Right cardiac atrium (tissue), 5 donors: ENCODE results near the gene CREG2. TPM values are rescaled to one million over a fixed set of nuclear protein-coding genes. Genes with fewer than 3 reads are reported as not detected.

Source experiments
- ATAC-seq, 2 donors: fragments of 200-7000 bp; cut with Tn5 transposase; one replicate each; pipeline versions ENCODE4 v1.8.0 to v1.9.1; 2020; ENCODE audit warnings: moderate library complexity in 2 of 2, mild to moderate bottlenecking in 1 of 2
- DNase-seq, 3 donors: peaks; one replicate each; pipeline ENCODE4 v3.0.0-alpha.2; 2020
- H3K27ac ChIP-seq: one replicate; pipeline ENCODE4 v1.5.1; 2013; ENCODE audit warnings: mild to moderate bottlenecking, low read length, control low read depth, moderate library complexity
- H3K27me3 ChIP-seq: one replicate; pipeline ENCODE4 v1.6.1; 2013; ENCODE audit not compliant: control insufficient read depth, insufficient read depth
- H3K4me1 ChIP-seq: one replicate; pipeline ENCODE4 v1.6.1; 2013; ENCODE audit warnings: low read length; ENCODE audit not compliant: control insufficient read depth, insufficient read depth
- H3K4me3 ChIP-seq: one replicate; pipeline ENCODE4 v1.5.1; 2013; ENCODE audit warnings: low read length, control low read depth
- H3K9me3 ChIP-seq: one replicate; pipeline ENCODE4 v1.6.1; 2013; ENCODE audit warnings: low read length; ENCODE audit not compliant: control insufficient read depth
- WGBS: extraction: QIAGEN DNeasy Blood & Tissue Kit; methylation state at CpG from one replicate; pipeline ENCODE4 v1.1.7; 2013; 5-methylcytosine and 5-hydroxymethylcytosine counted together
- intact Hi-C, 4 donors: fragments of 100-400 bp; cut with DNase I; formaldehyde crosslinking; loops; one replicate each; pipeline versions ENCODE4 v1.11.0 to v1.14.0; 2022 to 2023
- polyA plus RNA-seq: library from polyadenylated mRNA; stranded (reverse); fragments of 200-250 nt; gene quantifications from one replicate; pipeline ENCODE4 v1.2.3, GENCODE V29; 2013
- total RNA-seq, 4 donors: library from RNA; stranded (reverse); fragmentation: NEBNext Ultra II Directional; extraction: Animal tissue kit (Norgen Biotek cat#: 25700); gene quantifications; one replicate each; pipeline ENCODE4 v1.2.1, GENCODE V29; 2021
- donor health status: healthy with polysubstance abuse.
- donor health status: DM: no; HTN: yes; CAD: no.
- donor health status: DM: no; HTN: no; CAD: no.
- donor health status: DM: no; HTN: yes; CAD: no; lungs with severe emphysema.
- donor health status: DM: yes; HTN: yes; CAD: no.

The CREG2 gene
- total and polyA plus RNA-seq, 5 donors, result 0.14 to 1.0 (median 0.19) TPM

- Histone ChIP-seq H3K4me1 (no peaks in the 10 kb centered on the region), H3K9me3 (no peaks in the 10 kb centered on the region), H3K27me3 (no peaks in the 10 kb centered on the region), H3K4me3 (no peak overlapping the region), H3K27ac (no peak overlapping the region)
- DNase-seq, result peak; percentile 75 to 89 (median 87)
- intact Hi-C loops, result loop anchor here in 1 of 4 donors (10.0 kb wide), 1 partner anchor 493 kb away; no protein-coding TSS in a partner anchor
- peak; percentile 62 to 74 for ATAC-seq
- WGBS, result 55% methylated on average over 21 of the region's 21 CpGs
These were observed 45.2 kb downstream of the CREG2 start for GRCh38 chr2:101341901-101342624.

- WGBS, result 83% methylated on average over 7 of the region's 7 CpGs
- ATAC-seq (peak in 1 of 2 donors; percentile 40), DNase-seq (peak in 1 of 3 donors; percentile 73)
- no peaks in the 10 kb centered on the region for H3K27me3 ChIP-seq
- H3K4me3 ChIP-seq, result no peak overlapping the region
- intact Hi-C loops, result loop anchor here in 1 of 4 donors (10.0 kb wide), 1 partner anchor 493 kb away; no protein-coding TSS in a partner anchor
- no peak overlapping the region for H3K27ac ChIP-seq
- no peaks in the 10 kb centered on the region for H3K4me1 ChIP-seq
- no peaks in the 10 kb centered on the region for H3K9me3 ChIP-seq
These were observed 45.9 kb downstream of the CREG2 start for GRCh38 chr2:101341421-101341820.

GRCh38 chr2:101340141-101340551, 47.2 kb downstream of the CREG2 start:
- WGBS, result 91% methylated on average over 1 of the region's 1 CpG
- Histone ChIP-seq H3K4me1 (no peaks in the 10 kb centered on the region), H3K27me3 (no peaks in the 10 kb centered on the region), H3K4me3 (no peak overlapping the region), H3K9me3 (no peaks in the 10 kb centered on the region), H3K27ac (no peak overlapping the region)
- DNase-seq, result no peak
- ATAC-seq, result no peak
- intact Hi-C loops, result loop anchor here in 1 of 4 donors (10.0 kb wide), 1 partner anchor 495 kb away; no protein-coding TSS in a partner anchor

- no peak overlapping the region for H3K4me3 ChIP-seq
- ATAC-seq, result no peak
- DNase-seq, result no peak
- intact Hi-C loops, result no loop called here
- WGBS, result 81% methylated on average over 4 of the region's 4 CpGs
- no peaks in the 10 kb centered on the region for H3K4me1 ChIP-seq
- no peaks in the 10 kb centered on the region for H3K27me3 ChIP-seq
- no peaks in the 10 kb centered on the region for H3K9me3 ChIP-seq
- H3K27ac ChIP-seq, result no peak overlapping the region
These were observed 47.9 kb downstream of the CREG2 start for GRCh38 chr2:101339266-101339880.

- WGBS, result 41% methylated on average over 2 of the region's 2 CpGs
These were observed 49.4 kb downstream of the CREG2 start for GRCh38 chr2:101337877-101338276.

GRCh38 chr2:101332885-101333766, 54.2 kb downstream of the CREG2 start:
- ATAC-seq, result no peak
- 76% methylated on average over 5 of the region's 5 CpGs for WGBS
- no peak for DNase-seq

More at GRCh38 chr2:101337877-101338276, 49.4 kb downstream of the CREG2 start:
- no peak for ATAC-seq
- H3K4me3 ChIP-seq, result no peak overlapping the region
- no peaks in the 10 kb centered on the region for H3K4me1 ChIP-seq
- no peak for DNase-seq
- no peaks in the 10 kb centered on the region for H3K27me3 ChIP-seq
- no peak overlapping the region for H3K27ac ChIP-seq
- intact Hi-C loops, result no loop called here
- no peaks in the 10 kb centered on the region for H3K9me3 ChIP-seq

GRCh38 chr2:101331202-101331601, 56.1 kb downstream of the CREG2 start:
- no peak overlapping the region for H3K4me3 ChIP-seq
- peaks cover 2% of the 10 kb centered on the region for H3K4me1 ChIP-seq
- intact Hi-C loops, result no loop called here
- DNase-seq (no peak), ATAC-seq (no peak)
- 91% methylated on average over 2 of the region's 2 CpGs for WGBS
- no peaks in the 10 kb centered on the region for H3K27me3 ChIP-seq
- H3K27ac ChIP-seq, result no peak overlapping the region
- no peaks in the 10 kb centered on the region for H3K9me3 ChIP-seq

More at GRCh38 chr2:101332885-101333766, 54.2 kb downstream of the CREG2 start:
- Histone ChIP-seq H3K27ac (no peak overlapping the region), H3K9me3 (no peaks in the 10 kb centered on the region), H3K4me1 (peaks cover 2% of the 10 kb centered on the region), H3K4me3 (no peak overlapping the region), H3K27me3 (no peaks in the 10 kb centered on the region)
- intact Hi-C loops, result no loop called here

GRCh38 chr2:101330253-101330933, 56.9 kb downstream of the CREG2 start:
- DNase-seq (peak; percentile 63 to 86 (median 82)), ATAC-seq (peak; percentile 88 to 95)
- H3K27me3 ChIP-seq, result no peaks in the 10 kb centered on the region
- peaks cover 2% of the 10 kb centered on the region for H3K4me1 ChIP-seq
- no peak overlapping the region for H3K27ac ChIP-seq
- WGBS, result 52% methylated on average over 12 of the region's 12 CpGs
- intact Hi-C loops, result no loop called here
- no peak overlapping the region for H3K4me3 ChIP-seq
- H3K9me3 ChIP-seq, result no peaks in the 10 kb centered on the region

- Histone ChIP-seq H3K27me3 (no peaks in the 10 kb centered on the region), H3K4me1 (peaks cover 2% of the 10 kb centered on the region), H3K27ac (no peak overlapping the region), H3K9me3 (no peaks in the 10 kb centered on the region), H3K4me3 (no peak overlapping the region)
- ATAC-seq, result no peak
- no peak for DNase-seq
- intact Hi-C loops, result no loop called here
- 85% methylated on average over 4 of the region's 4 CpGs for WGBS
These were observed 58.3 kb downstream of the CREG2 start for GRCh38 chr2:101329026-101329425.

- 37% methylated on average over 3 of the region's 3 CpGs for WGBS
These were observed 58.8 kb downstream of the CREG2 start for GRCh38 chr2:101328474-101329007.

More at GRCh38 chr2:101328474-101329007, 58.8 kb downstream of the CREG2 start:
- intact Hi-C loops, result no loop called here
- H3K4me3 ChIP-seq, result no peak overlapping the region
- H3K27me3 ChIP-seq, result no peaks in the 10 kb centered on the region
- no peaks in the 10 kb centered on the region for H3K9me3 ChIP-seq
- no peak overlapping the region for H3K27ac ChIP-seq
- no peak for DNase-seq
- ATAC-seq, result peak; percentile 83 to 84
- H3K4me1 ChIP-seq, result peaks cover 2% of the 10 kb centered on the region
